Measurements from ENCODE around the gene PLXNB2.
"Not testable (repeated sequence)": the region's sequence is repeated elsewhere in the genome, so short reads cannot be mapped to it uniquely, and the experiment has no call there.

The PLXNB2 gene

GRCh38 chr22:50282361-50283155, 24.9 kb downstream of the PLXNB2 start:
- in situ Hi-C loops (cut with MboI; ENCODE audit: low sequenced_read_pairs): no loop called here

GRCh38 chr22:50281957-50282356, 25.5 kb downstream of the PLXNB2 start:
- in situ Hi-C loops (cut with MboI; ENCODE audit: low sequenced_read_pairs): no loop called here

- in situ Hi-C loops (cut with MboI; ENCODE audit: low sequenced_read_pairs): no loop called here
Observed at GRCh38 chr22:50281384-50281760, 26.1 kb downstream of the PLXNB2 start.

- in situ Hi-C loops (cut with MboI; ENCODE audit: low sequenced_read_pairs): no loop called here
Observed at GRCh38 chr22:50280708-50281383, 26.6 kb downstream of the PLXNB2 start.

- in situ Hi-C loops (cut with MboI; ENCODE audit: low sequenced_read_pairs): no loop called here
Observed at GRCh38 chr22:50280022-50280707, 27.3 kb downstream of the PLXNB2 start.

GRCh38 chr22:50278956-50279619, 28.4 kb downstream of the PLXNB2 start:
- in situ Hi-C loops (cut with MboI; ENCODE audit: low sequenced_read_pairs): no loop called here

- in situ Hi-C loops (cut with MboI; ENCODE audit: low sequenced_read_pairs): no loop called here
Observed at GRCh38 chr22:50278461-50278860, 29.0 kb downstream of the PLXNB2 start.

GRCh38 chr22:50277761-50278160, 29.7 kb downstream of the PLXNB2 start:
- in situ Hi-C loops (cut with MboI; ENCODE audit: low sequenced_read_pairs): no loop called here

GRCh38 chr22:50276143-50276542, 31.3 kb downstream of the PLXNB2 start:
- in situ Hi-C loops (cut with MboI; ENCODE audit: low sequenced_read_pairs): no loop called here

- in situ Hi-C loops (cut with MboI; ENCODE audit: low sequenced_read_pairs): no loop called here
Observed at GRCh38 chr22:50275181-50276055, 32.0 kb downstream of the PLXNB2 start.

- in situ Hi-C loops (cut with MboI; ENCODE audit: low sequenced_read_pairs): no loop called here
Observed at GRCh38 chr22:50274771-50275170, 32.7 kb downstream of the PLXNB2 start.

GRCh38 chr22:50274311-50274710, 33.1 kb downstream of the PLXNB2 start:
- in situ Hi-C loops (cut with MboI; ENCODE audit: low sequenced_read_pairs): no loop called here

GRCh38 chr22:50273781-50274180, 33.7 kb downstream of the PLXNB2 start:
- in situ Hi-C loops (cut with MboI; ENCODE audit: low sequenced_read_pairs): not testable (repeated sequence)

GRCh38 chr22:50273352-50273751, 34.1 kb downstream of the PLXNB2 start:
- in situ Hi-C loops (cut with MboI; ENCODE audit: low sequenced_read_pairs): not testable (repeated sequence)

- in situ Hi-C loops (cut with MboI; ENCODE audit: low sequenced_read_pairs): no loop called here
Observed at GRCh38 chr22:50272044-50272802, 35.2 kb downstream of the PLXNB2 start.

GRCh38 chr22:50271519-50271970, 35.9 kb downstream of the PLXNB2 start:
- in situ Hi-C loops (cut with MboI; ENCODE audit: low sequenced_read_pairs): no loop called here

GRCh38 chr22:50270666-50271394, 36.6 kb downstream of the PLXNB2 start:
- in situ Hi-C loops (cut with MboI; ENCODE audit: low sequenced_read_pairs): no loop called here

- in situ Hi-C loops (cut with MboI; ENCODE audit: low sequenced_read_pairs): no loop called here
Observed at GRCh38 chr22:50269970-50270665, 37.3 kb downstream of the PLXNB2 start, which contains the start of gene MAPK11. MAPK11 (minus strand) TSS chr22:50270380; CDS start chr22:50270292, 88 bp downstream.

Data from hTERT RPE-1 (cell line).